Pancreas (tissue), 10 donors: ENCODE results near the gene TCEAL8. TPM values are rescaled to one million over a fixed set of nuclear protein-coding genes. Genes with fewer than 3 reads are reported as not detected.

Source experiments
- ATAC-seq, 4 donors: fragments of 200-7000 bp; cut with Tn5 transposase; one replicate each; pipeline versions ENCODE4 v1.8.0 to v1.9.1; 2020; ENCODE audit warnings: mild to moderate bottlenecking in 4 of 4, moderate library complexity in 4 of 4
- DNase-seq, 6 donors: peaks; one replicate each; pipeline ENCODE4 v3.0.0-alpha.2; 2020
- FAIRE-seq: peaks from 2 replicates; lab custom pipeline; 2012; peaks lifted over from hg19 to GRCh38; lab: Jason Lieb, UNC
- H3K27ac ChIP-seq, 4 donors: fragments of 200-600 bp; sonication (generic); 1 replicate in 3 of 4; 2 replicates in 1 of 4; pipeline versions ENCODE4 v1.5.0 to v1.8.0; 2020
- H3K27me3 ChIP-seq, 4 donors: fragments of 200-600 bp; one replicate each; pipeline ENCODE4 v1.8.0; 2021
- H3K36me3 ChIP-seq, 3 donors: fragments of 200-600 bp; sonication (generic) in 1 of 3; one replicate each; pipeline versions ENCODE4 v1.5.0 to v1.8.0; 2020 to 2021
- H3K4me1 ChIP-seq, 3 donors: fragments of 200-600 bp; one replicate each; pipeline ENCODE4 v1.8.0; 2021
- H3K4me3 ChIP-seq, 4 donors: fragments of 200-600 bp; sonication (generic) in 2 of 4; one replicate each; pipeline versions ENCODE4 v1.5.0 to v1.8.0; 2020 to 2021
- H3K9me3 ChIP-seq, 4 donors: fragments of 200-600 bp; one replicate each; pipeline ENCODE4 v1.8.0; 2021
- WGBS, 2 donors: extraction: QIAGEN DNeasy Blood & Tissue Kit; methylation state at CpG; one replicate each; pipeline ENCODE4 v1.1.7; 2013; 5-methylcytosine and 5-hydroxymethylcytosine counted together
- intact Hi-C, 3 donors: fragments of 100-400 bp; cut with DNase I; formaldehyde crosslinking; loops; one replicate each; pipeline versions ENCODE4 v1.11.1 to v1.14.2; 2022
- polyA plus RNA-seq, 2 donors: library from polyadenylated mRNA; stranded (reverse); fragments of 200-250 nt; gene quantifications; one replicate each; pipeline ENCODE4 v1.2.3, GENCODE V29; 2013
- total RNA-seq, 6 donors: library from RNA; stranded (reverse); fragmentation: NEBNext Ultra II Directional in 4 of 6; extraction: Animal tissue kit (Norgen Biotek cat#: 25700) in 4 of 6; gene quantifications; one replicate each; pipeline versions ENCODE4 v1.2.1 to v1.2.4, GENCODE V29; 2021 to 2023
- TF ChIP-seq, protein P1 (sequence below), 4 donors: fragments of 200-600 bp; sonication (generic) in 3 of 4; IDR thresholded peaks; one replicate each; pipeline versions ENCODE4 v1.5.0 to v1.8.0; 2021; ENCODE audit warnings: antibody characterized with exemption in 4 of 4
- donor health status: healthy with polysubstance abuse.
- donor health status: DM: no; HTN: no; CAD: no; lungs with moderate emphysema.
- donor health status: DM: no; HTN: no; CAD: no.
- donor health status: control.
- donor health status: control.
- donor health status: Bipolar disorder and iron deficiency.
- donor health status: DM: yes; HTN: yes; CAD: no.
- donor health status: DM: no; HTN: no; CAD: no.
- donor health status: DM: no; HTN: no; CAD: no.
- donor health status: DM: yes; HTN: yes; CAD: no.

The TCEAL8 gene
- total and polyA plus RNA-seq, 8 donors: 16.8 to 56.6 (median 24.1) TPM

DNA sequence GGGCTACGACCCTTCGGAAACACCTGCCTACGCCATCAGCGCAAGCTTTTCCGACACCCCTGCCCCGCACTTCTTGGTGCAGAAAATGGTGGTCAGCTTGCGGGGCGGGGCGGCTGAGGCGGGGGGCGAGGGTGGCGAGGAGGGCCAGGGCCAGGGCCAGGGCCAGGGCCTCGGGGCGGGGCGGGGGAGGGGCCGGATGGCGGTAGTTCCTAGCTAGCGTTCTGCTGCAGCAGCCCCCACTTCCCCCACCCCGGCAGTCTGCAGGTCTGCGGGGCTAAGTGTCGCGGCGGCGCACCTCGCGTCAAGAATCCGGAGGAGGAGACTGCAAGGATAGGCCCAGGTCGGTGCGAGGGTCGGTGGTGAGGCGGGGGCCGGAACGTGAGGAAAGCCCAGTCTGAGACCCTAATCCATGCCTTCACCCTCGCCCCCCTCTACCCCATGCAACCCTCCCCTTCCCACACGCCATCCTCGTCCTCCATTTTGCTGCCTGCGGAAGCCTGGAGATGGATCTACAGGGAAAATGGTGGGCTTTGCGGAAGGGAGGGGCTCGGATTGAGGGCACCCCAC, 39.4 kb downstream of the TCEAL8 start:
- ATAC-seq (peak; percentile 44 to 73 (median 62)), FAIRE-seq (no peak), DNase-seq (peak; percentile 6 to 73 (median 34))
- Histone ChIP-seq H3K9me3 (no peaks in the 10 kb centered on the region), H3K4me1 (no peaks in the 10 kb centered on the region), H3K4me3 (peak overlapping the region; percentile 44 to 66 (median 56)), H3K27ac (peak overlapping the region; percentile 38 to 81 (median 62)), H3K27me3 (peaks cover 0 to 3% (median 0%) of the 10 kb centered on the region in 4 donors), H3K36me3 (no peaks in the 10 kb centered on the region)
- intact Hi-C loops: no loop called here
- 9 to 43% methylated on average over 36 to 39 of the region's 39 CpGs for WGBS, 2 donors
- TF ChIP-seq, protein P1, sequence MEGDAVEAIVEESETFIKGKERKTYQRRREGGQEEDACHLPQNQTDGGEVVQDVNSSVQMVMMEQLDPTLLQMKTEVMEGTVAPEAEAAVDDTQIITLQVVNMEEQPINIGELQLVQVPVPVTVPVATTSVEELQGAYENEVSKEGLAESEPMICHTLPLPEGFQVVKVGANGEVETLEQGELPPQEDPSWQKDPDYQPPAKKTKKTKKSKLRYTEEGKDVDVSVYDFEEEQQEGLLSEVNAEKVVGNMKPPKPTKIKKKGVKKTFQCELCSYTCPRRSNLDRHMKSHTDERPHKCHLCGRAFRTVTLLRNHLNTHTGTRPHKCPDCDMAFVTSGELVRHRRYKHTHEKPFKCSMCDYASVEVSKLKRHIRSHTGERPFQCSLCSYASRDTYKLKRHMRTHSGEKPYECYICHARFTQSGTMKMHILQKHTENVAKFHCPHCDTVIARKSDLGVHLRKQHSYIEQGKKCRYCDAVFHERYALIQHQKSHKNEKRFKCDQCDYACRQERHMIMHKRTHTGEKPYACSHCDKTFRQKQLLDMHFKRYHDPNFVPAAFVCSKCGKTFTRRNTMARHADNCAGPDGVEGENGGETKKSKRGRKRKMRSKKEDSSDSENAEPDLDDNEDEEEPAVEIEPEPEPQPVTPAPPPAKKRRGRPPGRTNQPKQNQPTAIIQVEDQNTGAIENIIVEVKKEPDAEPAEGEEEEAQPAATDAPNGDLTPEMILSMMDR (IDR thresholded peaks at IDR 0.05): no peak

DNA sequence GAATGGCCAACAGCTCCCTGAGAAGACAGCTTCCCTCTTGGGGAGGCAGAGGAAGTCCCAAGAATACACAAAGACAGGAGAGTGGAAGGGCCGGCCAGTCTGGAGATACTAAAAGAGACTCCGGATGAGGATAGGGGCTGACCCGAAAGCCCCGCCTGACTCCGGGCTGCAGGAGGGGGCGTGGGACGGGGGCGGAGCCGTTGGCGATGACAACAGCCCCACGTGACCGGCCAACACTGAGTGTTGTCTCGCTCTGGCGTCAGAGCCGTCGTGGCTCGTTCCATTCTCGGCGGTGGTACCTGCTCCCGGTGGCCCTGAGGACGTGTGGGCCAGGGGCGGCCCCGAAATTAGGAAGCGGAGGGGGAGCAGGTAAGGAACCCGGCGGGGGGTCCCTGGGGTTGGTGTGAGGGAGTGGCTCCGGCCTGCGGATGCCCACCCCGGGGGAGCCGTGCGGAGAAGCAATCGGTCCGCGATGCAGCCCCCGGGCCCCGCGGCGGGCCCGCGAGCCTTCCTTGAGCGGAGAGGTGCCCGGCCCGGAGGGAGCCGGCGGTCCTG, 40.0 kb downstream of the TCEAL8 start, which contains the start of gene BEX4:
Gene BEX4 (plus strand): TSS at position 239 of the 555 bp plus-strand sequence. CDS start 1,046 bp downstream, outside the sequence.
- intact Hi-C loops: no loop called here
- no peaks in the 10 kb centered on the region for H3K36me3 ChIP-seq
- ATAC-seq (peak; percentile 97 to 98 (median 98)), FAIRE-seq (no peak), DNase-seq (peak; percentile 76 to 89 (median 82))
- no peaks in the 10 kb centered on the region for H3K4me1 ChIP-seq
- no peaks in the 10 kb centered on the region for H3K9me3 ChIP-seq
- peak within 1 kb of the TSS; percentile 38 to 81 (median 62) for H3K27ac ChIP-seq
- H3K4me3 ChIP-seq: peak within 1 kb of the TSS; percentile 44 to 66 (median 56)
- WGBS, 2 donors: 1 to 37% methylated on average over 44 to 45 of the region's 45 CpGs
- TF ChIP-seq, protein P1 (IDR thresholded peaks at IDR 0.05): no peak
- H3K27me3 ChIP-seq: peaks cover 0 to 4% (median 0%) of the 10 kb centered on the region in 4 donors

DNA sequence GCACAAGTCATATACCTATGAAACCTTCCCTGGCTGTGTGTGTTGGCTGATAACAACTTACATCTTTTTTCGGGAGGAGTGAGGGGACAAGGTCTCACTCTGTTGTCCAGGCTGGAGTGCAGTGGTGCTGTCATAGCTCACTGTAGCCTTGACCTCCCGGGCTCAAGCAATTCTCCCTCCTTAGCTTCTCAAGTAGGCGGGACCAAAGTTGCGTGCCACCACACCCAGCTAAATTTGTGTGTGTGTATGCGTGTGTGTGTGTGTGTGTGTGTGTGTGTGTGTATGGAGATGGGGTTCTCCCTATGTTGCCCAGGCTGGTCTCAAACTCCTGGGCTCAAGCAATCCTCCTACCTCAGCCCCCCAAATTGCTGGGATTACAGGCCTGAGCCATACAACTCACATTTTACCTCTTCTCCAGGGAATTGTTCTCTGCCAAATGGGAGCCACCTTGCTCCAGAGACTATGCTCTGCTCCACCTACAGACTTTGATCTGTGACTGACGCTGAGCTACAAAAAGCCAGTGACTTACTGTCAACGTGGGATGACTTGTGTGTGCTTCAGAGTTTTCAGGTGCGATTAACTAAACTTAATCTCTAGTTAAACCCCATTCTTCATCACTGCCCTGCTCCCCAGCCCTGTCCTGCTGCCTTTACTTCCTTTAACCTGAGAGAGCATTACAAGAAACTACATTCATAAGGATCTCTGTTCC, 42.1 kb downstream of the TCEAL8 start:
- Histone ChIP-seq H3K4me3 (no peak overlapping the region), H3K4me1 (no peaks in the 10 kb centered on the region), H3K9me3 (no peaks in the 10 kb centered on the region), H3K36me3 (no peaks in the 10 kb centered on the region), H3K27ac (no peak overlapping the region), H3K27me3 (peaks cover 0 to 15% (median 0%) of the 10 kb centered on the region in 4 donors)
- TF ChIP-seq, protein P1 (IDR thresholded peaks at IDR 0.05): no peak
- FAIRE-seq (no peak), ATAC-seq (no peak), DNase-seq (no peak)
- WGBS, 2 donors: 63 to 75% methylated on average over 8 of the region's 8 CpGs
- intact Hi-C loops: no loop called here

DNA sequence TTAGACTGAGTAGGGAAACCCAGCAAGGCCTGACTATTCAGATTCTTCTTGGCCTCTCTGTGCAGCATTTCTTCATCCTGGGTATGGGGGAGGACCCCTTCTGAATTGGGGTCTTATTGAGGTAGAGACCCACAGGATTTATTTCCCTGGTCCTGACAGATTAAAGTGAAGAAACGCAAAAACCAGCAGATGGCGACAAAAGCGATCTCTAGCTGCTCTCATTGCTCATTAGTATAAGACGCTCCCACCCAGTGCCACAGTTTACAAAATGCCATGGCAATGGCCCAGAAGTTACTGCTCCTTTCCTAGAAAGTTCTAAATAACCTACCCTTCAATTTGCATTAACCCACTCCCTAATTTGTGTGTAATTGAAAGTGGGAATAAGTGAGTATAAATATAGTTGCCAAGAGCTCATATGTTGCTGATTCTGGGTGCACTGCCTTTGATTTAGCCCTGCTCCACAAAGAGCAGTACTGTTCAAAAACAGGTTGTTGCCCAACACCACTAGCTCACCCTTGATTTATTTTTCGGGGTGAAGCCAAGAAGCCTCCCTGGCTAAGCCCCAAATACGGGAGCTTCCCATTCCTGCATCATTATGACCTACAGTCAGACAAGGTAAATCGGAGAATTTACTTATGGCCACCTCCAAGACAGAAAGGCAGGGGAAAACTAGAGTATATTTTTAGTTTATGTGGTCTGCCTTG, 43.8 kb downstream of the TCEAL8 start:
- WGBS, 2 donors: 26% methylated on average over 7 of the region's 7 CpGs
- Histone ChIP-seq H3K4me3 (no peak overlapping the region), H3K27me3 (peaks cover 0 to 17% (median 0%) of the 10 kb centered on the region in 4 donors), H3K4me1 (no peaks in the 10 kb centered on the region), H3K9me3 (no peaks in the 10 kb centered on the region), H3K27ac (no peak overlapping the region), H3K36me3 (no peaks in the 10 kb centered on the region)
- peak in 3 of 6 donors; percentile 6 to 35 (median 18) for DNase-seq
- FAIRE-seq: no peak
- peak in 2 of 4 donors; percentile 31 to 37 for ATAC-seq
- intact Hi-C loops: no loop called here
- TF ChIP-seq, protein P1 (IDR thresholded peaks at IDR 0.05): peak in 2 of 4 donors; percentile 6 to 14
